Suprapubic skin (tissue), 4 donors: Measurements from ENCODE around the gene IHH. TPM values are rescaled to one million over a fixed set of nuclear protein-coding genes. Genes with fewer than 3 reads are reported as not detected.

Experiments used
- DNase-seq, 2 donors: peaks; one replicate each; pipeline ENCODE4 v3.0.0-alpha.2; 2019; ENCODE audit warnings: low spot score in 2 of 2
- H3K27ac ChIP-seq: fragments of 200-600 bp; sonication (generic); one replicate; pipeline ENCODE4 v1.5.1; 2019
- H3K27me3 ChIP-seq: fragments of 200-600 bp; sonication (generic); one replicate; pipeline ENCODE4 v1.5.1; 2019
- H3K36me3 ChIP-seq: fragments of 200-600 bp; sonication (generic); one replicate; pipeline ENCODE4 v1.5.1; 2019
- H3K4me1 ChIP-seq: fragments of 200-600 bp; sonication (generic); one replicate; pipeline ENCODE4 v1.5.1; 2019
- H3K4me3 ChIP-seq: fragments of 200-600 bp; sonication (generic); one replicate; pipeline ENCODE4 v1.5.1; 2019; ENCODE audit warnings: mild to moderate bottlenecking
- H3K9me3 ChIP-seq: fragments of 200-600 bp; sonication (generic); one replicate; pipeline ENCODE4 v1.5.1; 2019
- EP300 ChIP-seq: sonication (generic); formaldehyde crosslinking; IDR thresholded peaks from one replicate; pipeline ENCODE4 v1.6.1; 2017; ENCODE audit warnings: antibody characterized with exemption
- POLR2A ChIP-seq, 2 donors: fragments of 450-650 bp; IDR thresholded peaks; one replicate each; pipeline ENCODE4 v1.6.1; 2017; ENCODE audit warnings: antibody characterized with exemption in 2 of 2, mild to moderate bottlenecking in 2 of 2, moderate library complexity in 2 of 2
- POLR2AphosphoS5 ChIP-seq, 3 donors: sonication (generic); formaldehyde crosslinking; IDR thresholded peaks; one replicate each; pipeline ENCODE4 v1.6.1; 2017; ENCODE audit warnings: antibody characterized with exemption in 3 of 3
- WGBS: methylation state at CpG from one replicate; pipeline ENCODE4 v1.1.5; 2018; 5-methylcytosine and 5-hydroxymethylcytosine counted together
- total RNA-seq, 4 donors: library from RNA; depleted of rRNA; stranded (reverse); fragments of >200 nt; gene quantifications; one replicate each; pipeline ENCODE4 v1.1.0, GENCODE V29; 2016
- TF ChIP-seq, protein P1 (sequence below), 2 donors: fragments of 200-600 bp in 1 of 2; fragments of 450-650 bp in 1 of 2; sonication (generic) in 1 of 2; IDR thresholded peaks; one replicate each; pipeline ENCODE4 v1.5.1; 2016 to 2019; ENCODE audit warnings: antibody characterized with exemption in 2 of 2, mild to moderate bottlenecking in 1 of 2, moderate library complexity in 1 of 2

IHH gene
- total RNA-seq, 4 donors from 2014 or later: 0.23 to 0.30 TPM; not detected in 2

DNA sequence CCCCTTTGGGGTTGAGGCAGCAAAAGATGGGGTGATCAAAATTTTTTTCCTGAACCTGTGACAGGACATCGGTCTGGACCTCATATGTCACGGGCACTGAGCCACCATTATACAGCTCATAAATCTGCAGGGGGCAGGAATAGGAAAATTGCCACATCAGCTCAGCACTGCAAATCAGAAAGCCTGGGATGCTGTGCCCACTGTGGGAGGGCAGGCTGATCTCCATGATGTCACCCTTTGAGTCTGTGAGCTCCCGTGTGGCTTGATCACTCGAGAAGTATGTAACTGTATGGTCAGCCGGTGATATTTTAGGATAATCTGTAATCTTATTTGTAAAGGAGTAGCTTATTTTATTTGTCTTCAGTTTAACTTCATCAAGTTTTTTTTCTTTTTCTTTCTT, 49.8 kb downstream of the IHH start:
- DNase-seq: no peak
- Histone ChIP-seq H3K9me3 (no peaks in the 10 kb centered on the region), H3K4me3 (no peak overlapping the region), H3K27me3 (peaks cover 41% of the 10 kb centered on the region), H3K4me1 (no peaks in the 10 kb centered on the region), H3K27ac (no peak overlapping the region), H3K36me3 (no peaks in the 10 kb centered on the region)
- WGBS: 81% methylated on average over 5 of the region's 5 CpGs
- no peak for TF ChIP-seq EP300
- TF ChIP-seq POLR2A (IDR thresholded peaks at IDR 0.05): no peak
- TF ChIP-seq, protein P1, sequence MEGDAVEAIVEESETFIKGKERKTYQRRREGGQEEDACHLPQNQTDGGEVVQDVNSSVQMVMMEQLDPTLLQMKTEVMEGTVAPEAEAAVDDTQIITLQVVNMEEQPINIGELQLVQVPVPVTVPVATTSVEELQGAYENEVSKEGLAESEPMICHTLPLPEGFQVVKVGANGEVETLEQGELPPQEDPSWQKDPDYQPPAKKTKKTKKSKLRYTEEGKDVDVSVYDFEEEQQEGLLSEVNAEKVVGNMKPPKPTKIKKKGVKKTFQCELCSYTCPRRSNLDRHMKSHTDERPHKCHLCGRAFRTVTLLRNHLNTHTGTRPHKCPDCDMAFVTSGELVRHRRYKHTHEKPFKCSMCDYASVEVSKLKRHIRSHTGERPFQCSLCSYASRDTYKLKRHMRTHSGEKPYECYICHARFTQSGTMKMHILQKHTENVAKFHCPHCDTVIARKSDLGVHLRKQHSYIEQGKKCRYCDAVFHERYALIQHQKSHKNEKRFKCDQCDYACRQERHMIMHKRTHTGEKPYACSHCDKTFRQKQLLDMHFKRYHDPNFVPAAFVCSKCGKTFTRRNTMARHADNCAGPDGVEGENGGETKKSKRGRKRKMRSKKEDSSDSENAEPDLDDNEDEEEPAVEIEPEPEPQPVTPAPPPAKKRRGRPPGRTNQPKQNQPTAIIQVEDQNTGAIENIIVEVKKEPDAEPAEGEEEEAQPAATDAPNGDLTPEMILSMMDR (IDR thresholded peaks at IDR 0.05): no peak
- TF ChIP-seq POLR2AphosphoS5 (IDR thresholded peaks at IDR 0.05): no peak

DNA sequence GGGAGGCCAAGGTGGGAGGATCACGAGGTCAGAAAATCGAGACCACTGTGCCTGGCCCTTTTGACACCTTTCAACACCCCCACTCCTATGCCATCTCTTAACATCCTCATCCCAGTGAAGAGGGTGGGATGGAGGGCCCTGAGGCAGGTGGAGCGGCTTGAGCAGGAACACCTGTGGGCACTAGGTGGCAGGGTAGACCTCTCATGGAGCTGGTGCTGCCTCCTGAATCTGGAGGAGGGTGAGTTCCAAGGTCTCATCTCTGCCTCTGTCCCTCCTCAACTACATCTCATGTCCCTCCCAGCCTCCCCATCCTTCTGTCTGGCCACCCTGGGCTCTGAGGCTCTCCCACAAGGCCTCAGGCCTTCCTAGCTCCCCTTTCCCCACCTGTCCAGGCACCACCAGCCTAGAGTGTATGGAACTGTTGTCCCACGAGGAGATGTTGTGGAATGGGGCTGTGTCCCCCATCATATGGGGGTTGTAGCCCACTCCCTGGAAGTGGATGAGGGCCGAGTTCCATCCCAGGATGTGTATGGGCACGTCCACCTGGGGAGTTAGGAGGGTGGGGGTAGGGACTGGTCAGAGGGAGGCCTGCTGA, 50.5 kb downstream of the IHH start:
- H3K27me3 ChIP-seq: peaks cover 47% of the 10 kb centered on the region

DNA sequence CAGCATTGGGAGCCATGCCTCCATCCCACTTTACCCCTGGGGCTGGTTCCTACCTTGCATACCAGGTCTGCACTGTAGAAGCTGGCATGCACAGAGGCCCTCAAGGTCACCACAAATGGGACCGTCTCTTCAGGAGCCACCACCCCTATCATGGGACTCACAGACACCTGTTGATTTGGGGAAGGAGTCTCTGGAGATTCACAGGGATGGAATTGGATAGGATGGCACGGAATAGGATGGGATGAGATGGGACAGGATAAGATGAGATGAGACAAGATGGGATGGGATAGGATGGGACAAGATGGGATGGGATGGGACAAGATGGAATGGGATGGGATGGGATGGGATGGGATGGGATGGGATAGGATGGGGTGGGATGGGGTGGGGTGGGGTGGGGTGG, 51.4 kb downstream of the IHH start:
- Histone ChIP-seq H3K36me3 (no peaks in the 10 kb centered on the region), H3K27ac (no peak overlapping the region), H3K27me3 (peaks cover 57% of the 10 kb centered on the region), H3K4me3 (no peak overlapping the region), H3K9me3 (no peaks in the 10 kb centered on the region), H3K4me1 (no peaks in the 10 kb centered on the region)
- TF ChIP-seq POLR2A (IDR thresholded peaks at IDR 0.05) (no peak), EP300 (no peak), POLR2AphosphoS5 (IDR thresholded peaks at IDR 0.05) (no peak)
- TF ChIP-seq, protein P1 (IDR thresholded peaks at IDR 0.05): no peak
- DNase-seq: no peak
- 70% methylated on average over 2 of the region's 2 CpGs for WGBS

More for the DNA sequence above, 50.5 kb downstream of the IHH start:
- Histone ChIP-seq H3K36me3 (no peaks in the 10 kb centered on the region), H3K9me3 (no peaks in the 10 kb centered on the region), H3K27ac (no peak overlapping the region), H3K4me3 (no peak overlapping the region), H3K4me1 (no peaks in the 10 kb centered on the region)
- DNase-seq: no peak
- no peak for TF ChIP-seq POLR2A (IDR thresholded peaks at IDR 0.05)
- TF ChIP-seq, protein P1 (IDR thresholded peaks at IDR 0.05): peak in 1 of 2 donors; percentile 31
- no peak for TF ChIP-seq POLR2AphosphoS5 (IDR thresholded peaks at IDR 0.05)
- WGBS: 65% methylated on average over 6 of the region's 6 CpGs

Other genes starting within 250 kb of the IHH start
- under 1 TPM in 1 of 4 donors, not detected in 3; 0.26 TPM for gene PRKAG3, start 229.1 kb downstream of the IHH start, total RNA-seq
- gene WNT6, start 201.1 kb downstream of the IHH start, total RNA-seq: 1 to 10 TPM; 1.4 to 3.7 (median 2.3) TPM
- 10 to 100 TPM; 14.3 to 20.7 (median 16.3) TPM for gene WNT10A, start 180.1 kb downstream of the IHH start, total RNA-seq
- not detected for gene CDK5R2, start 101.3 kb downstream of the IHH start, total RNA-seq
- gene FEV, start 75.7 kb downstream of the IHH start, total RNA-seq: not detected
- not detected for gene CRYBA2, start 67.5 kb downstream of the IHH start, total RNA-seq
- not detected for gene CFAP65, start 19.4 kb downstream of the IHH start, total RNA-seq
- gene NHEJ1, start 99.9 kb upstream of the IHH start, total RNA-seq: 10 to 100 TPM; 15.7 to 19.2 (median 18.3) TPM
- gene SLC23A3, start 109.1 kb upstream of the IHH start, total RNA-seq: 10 to 100 TPM in 1 of 4 donors, 1 to 10 TPM in 3; 2.4 to 12.6 (median 3.2) TPM
- 10 to 100 TPM; 44.9 to 70.3 (median 53.0) TPM for gene CNPPD1, start 116.0 kb upstream of the IHH start, total RNA-seq
- 100 to 1,000 TPM in 2 of 4 donors, 10 to 100 TPM in 2; 61.0 to 106 (median 91.9) TPM for gene RETREG2, start 117.4 kb upstream of the IHH start, total RNA-seq
- gene ZFAND2B, start 145.9 kb upstream of the IHH start, total RNA-seq: 10 to 100 TPM; 48.1 to 84.7 (median 64.4) TPM
- gene ABCB6, start 158.0 kb upstream of the IHH start, total RNA-seq: 10 to 100 TPM; 16.3 to 24.0 (median 20.7) TPM
- gene ATG9A, start 168.7 kb upstream of the IHH start, total RNA-seq: 10 to 100 TPM; 60.3 to 83.9 (median 64.6) TPM
- gene ANKZF1, start 168.9 kb upstream of the IHH start, total RNA-seq: 100 to 1,000 TPM in 1 of 4 donors, 10 to 100 TPM in 3; 38.6 to 252 (median 61.7) TPM
- gene GLB1L, start 184.5 kb upstream of the IHH start, total RNA-seq: 1 to 10 TPM; 2.5 to 9.8 (median 5.4) TPM
- gene STK16, start 184.6 kb upstream of the IHH start, total RNA-seq: 10 to 100 TPM; 10.9 to 22.9 (median 16.1) TPM
- gene TUBA4B, start 192.3 kb upstream of the IHH start, total RNA-seq: not detected
- gene TUBA4A, start 193.0 kb upstream of the IHH start, total RNA-seq: 100 to 1,000 TPM; 194 to 530 (median 394) TPM
- 100 to 1,000 TPM in 2 of 4 donors, 10 to 100 TPM in 2; 91.2 to 138 (median 107) TPM for gene DNAJB2, start 218.4 kb upstream of the IHH start, total RNA-seq
- gene PTPRN, start 248.5 kb upstream of the IHH start, total RNA-seq: not detected